ENCODE data around the gene NDUFA12. TPM values are rescaled to one million over a fixed set of nuclear protein-coding genes. Genes with fewer than 3 reads are reported as not detected.

The NDUFA12 gene
- total and polyA plus RNA-seq, 2 experiments from 2014 or later: 132 to 152 TPM

- 92% methylated on average over 2 of the region's 2 CpGs for WGBS (ENCODE audit: low lambda C conversion rate, missing lambda C conversion rate)
- no peaks in the 10 kb centered on the region for H4K20me1 ChIP-seq (ENCODE audit: insufficient read depth, poor library complexity, severe bottlenecking)
- no peaks in the 10 kb centered on the region for H3K9me2 ChIP-seq (replicated peaks; ENCODE audit: insufficient read depth)
- H3K27me3 ChIP-seq: no peaks in the 10 kb centered on the region
- no peak overlapping the region for H3K4me3 ChIP-seq
- no peak overlapping the region for H2AFZ ChIP-seq
- peaks cover 27% of the 10 kb centered on the region for H3K4me1 ChIP-seq (ENCODE audit: insufficient read depth)
- H3K36me3 ChIP-seq (replicated peaks; ENCODE audit: insufficient read depth, low read depth): no peaks in the 10 kb centered on the region
- TF ChIP-seq CTCF (IDR thresholded peaks at IDR 0.05; ENCODE audit: poor library complexity): no peak
- TF ChIP-seq EZH2phosphoT487 (IDR thresholded peaks at IDR 0.05; ENCODE audit: low read depth, severe bottlenecking, unreplicated experiment): no peak
- no peak for TF ChIP-seq EZH2 (IDR thresholded peaks at IDR 0.05; ENCODE audit: borderline replicate concordance)
- H3K27ac ChIP-seq: peak overlapping the region; percentile 13
- no peaks in the 10 kb centered on the region for H3K9me3 ChIP-seq (ENCODE audit: low read depth)
- H3K79me2 ChIP-seq: no peaks in the 10 kb centered on the region
- H3K4me2 ChIP-seq: no peak overlapping the region
- no peak for DNase-seq (ENCODE audit: low spot score)
These were observed 51.2 kb downstream of the NDUFA12 start for GRCh38 chr12:94952325-94952724.

GRCh38 chr12:94951071-94951934, 52.2 kb downstream of the NDUFA12 start:
- no peaks in the 10 kb centered on the region for H3K9me3 ChIP-seq (ENCODE audit: low read depth)
- no peaks in the 10 kb centered on the region for H3K36me3 ChIP-seq (replicated peaks; ENCODE audit: insufficient read depth, low read depth)
- DNase-seq (ENCODE audit: low spot score): no peak
- H3K4me2 ChIP-seq: no peak overlapping the region
- H3K27ac ChIP-seq: peak overlapping the region; percentile 13
- H3K9me2 ChIP-seq (replicated peaks; ENCODE audit: insufficient read depth): no peaks in the 10 kb centered on the region
- 62% methylated on average over 7 of the region's 7 CpGs for WGBS (ENCODE audit: low lambda C conversion rate, missing lambda C conversion rate)
- H3K4me1 ChIP-seq (ENCODE audit: insufficient read depth): peaks cover 27% of the 10 kb centered on the region
- H3K4me3 ChIP-seq: no peak overlapping the region
- no peaks in the 10 kb centered on the region for H4K20me1 ChIP-seq (ENCODE audit: insufficient read depth, poor library complexity, severe bottlenecking)
- H3K27me3 ChIP-seq: no peaks in the 10 kb centered on the region
- TF ChIP-seq CTCF (IDR thresholded peaks at IDR 0.05; ENCODE audit: poor library complexity) (no peak), EZH2phosphoT487 (IDR thresholded peaks at IDR 0.05; ENCODE audit: low read depth, severe bottlenecking, unreplicated experiment) (no peak), EZH2 (IDR thresholded peaks at IDR 0.05; ENCODE audit: borderline replicate concordance) (no peak)
- no peaks in the 10 kb centered on the region for H3K79me2 ChIP-seq
- H2AFZ ChIP-seq: no peak overlapping the region

- Histone ChIP-seq H3K27me3 (no peaks in the 10 kb centered on the region), H3K79me2 (no peaks in the 10 kb centered on the region), H3K27ac (no peak overlapping the region), H3K4me2 (no peak overlapping the region), H3K4me3 (no peak overlapping the region), H3K4me1 (ENCODE audit: insufficient read depth) (peaks cover 18% of the 10 kb centered on the region), H3K9me3 (ENCODE audit: low read depth) (no peaks in the 10 kb centered on the region), H2AFZ (no peak overlapping the region), H3K36me3 (replicated peaks; ENCODE audit: insufficient read depth, low read depth) (no peaks in the 10 kb centered on the region), H3K9me2 (replicated peaks; ENCODE audit: insufficient read depth) (no peaks in the 10 kb centered on the region), H4K20me1 (ENCODE audit: insufficient read depth, poor library complexity, severe bottlenecking) (no peaks in the 10 kb centered on the region)
- DNase-seq (ENCODE audit: low spot score): no peak
- 91% methylated on average over 6 of the region's 6 CpGs for WGBS (ENCODE audit: low lambda C conversion rate, missing lambda C conversion rate)
- no peak for TF ChIP-seq CTCF (IDR thresholded peaks at IDR 0.05; ENCODE audit: poor library complexity)
- TF ChIP-seq EZH2 (IDR thresholded peaks at IDR 0.05; ENCODE audit: borderline replicate concordance): no peak
- no peak for TF ChIP-seq EZH2phosphoT487 (IDR thresholded peaks at IDR 0.05; ENCODE audit: low read depth, severe bottlenecking, unreplicated experiment)
These were observed 55.2 kb downstream of the NDUFA12 start for GRCh38 chr12:94948232-94948810.
